Endothelial cell of hepatic sinusoid (primary cell): ENCODE results near the gene DPEP3.
"Not testable (repeated sequence)": the region's sequence is repeated elsewhere in the genome, so short reads cannot be mapped to it uniquely, and the experiment has no call there.

Experiments
- in situ Hi-C: cut with HindIII; loops from 2 replicates; pipeline ENCODE4 v1.10.0; 2017; ENCODE audit warnings: low sequenced_read_pairs

Gene DPEP3

GRCh38 chr16:67995423-67995822 lies 15.1 kb upstream of the DPEP3 start:
- in situ Hi-C loops = no loop called here

DNA sequence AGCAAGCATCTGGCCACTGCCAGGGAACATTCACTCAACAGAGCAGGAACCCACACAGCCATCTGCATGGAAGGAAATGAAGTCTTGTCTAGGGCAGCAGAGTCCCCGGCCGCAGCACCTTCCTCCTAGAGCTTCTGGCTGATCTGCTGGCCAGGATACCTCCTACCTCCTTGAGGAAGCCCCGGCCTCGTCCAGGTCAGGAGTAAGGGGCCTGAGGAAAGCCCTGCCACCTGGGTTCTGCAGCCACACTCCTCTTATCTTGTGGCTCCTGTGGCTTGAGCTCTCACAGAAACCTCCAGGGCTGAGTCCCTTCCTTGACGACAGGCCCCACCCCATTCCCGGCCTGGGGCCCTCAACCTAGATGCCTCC lies 13.7 kb upstream of the DPEP3 start:
- in situ Hi-C loops = not testable (repeated sequence)

- in situ Hi-C loops = no loop called here
Measured at GRCh38 chr16:67993207-67994039, 13.1 kb upstream of the DPEP3 start.

GRCh38 chr16:67992661-67993206 lies 12.4 kb upstream of the DPEP3 start:
- in situ Hi-C loops = no loop called here

- in situ Hi-C loops = no loop called here
Measured at GRCh38 chr16:67990018-67990386, 9.7 kb upstream of the DPEP3 start.

DNA sequence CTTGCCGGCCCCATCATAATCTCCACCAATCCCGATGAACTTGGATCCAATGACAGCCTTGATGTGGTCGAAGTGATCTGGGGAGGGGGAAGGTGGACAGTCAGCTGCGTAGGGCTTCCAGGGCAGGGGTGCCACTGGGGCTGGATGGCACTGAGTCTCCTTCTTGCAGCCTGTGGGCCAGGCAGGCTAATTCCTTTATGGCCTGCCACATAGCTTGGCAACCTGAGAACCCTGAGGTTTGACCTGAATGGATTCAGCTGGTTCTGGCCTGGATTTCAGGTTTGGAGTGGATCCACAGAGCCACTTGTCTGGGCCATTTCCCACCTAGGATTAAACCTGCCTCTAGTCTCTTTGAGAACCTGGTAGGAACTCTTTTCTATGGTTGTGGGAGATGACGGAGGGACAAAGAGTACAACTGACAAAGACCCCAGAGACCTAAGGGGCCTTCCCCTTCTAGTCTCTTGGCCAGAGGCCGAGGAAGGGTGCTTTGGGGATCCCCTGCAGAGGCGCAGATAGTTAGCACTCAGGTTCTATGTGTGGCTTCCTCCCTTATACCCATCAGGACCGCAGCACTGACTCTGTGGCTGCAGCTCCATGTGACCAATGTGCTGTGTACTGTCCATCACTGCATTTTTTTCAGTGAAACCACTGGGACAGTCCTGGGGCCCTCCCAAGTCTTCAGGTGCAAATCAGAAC lies 9.2 kb upstream of the DPEP3 start:
- in situ Hi-C loops = no loop called here

DNA sequence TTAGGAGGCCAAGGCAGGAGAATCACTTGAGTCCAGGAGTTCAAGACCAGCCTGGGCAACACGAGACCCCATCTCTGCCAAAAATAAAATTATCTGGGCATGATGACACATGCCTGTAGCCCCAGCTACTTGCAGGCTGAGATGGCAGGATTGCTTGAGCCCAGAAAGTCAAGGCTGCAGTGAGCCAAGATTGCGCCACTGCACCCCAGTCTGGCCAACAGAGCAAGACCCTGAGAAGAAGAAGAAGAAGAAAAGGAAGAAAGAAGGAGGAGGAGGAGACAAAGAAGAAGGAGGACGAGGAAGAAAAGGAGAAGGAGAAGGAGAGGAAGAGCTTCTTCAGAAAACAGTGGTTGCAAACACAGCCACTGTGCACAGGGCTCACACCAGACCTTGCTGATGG lies 8.4 kb upstream of the DPEP3 start:
- in situ Hi-C loops = no loop called here

DNA sequence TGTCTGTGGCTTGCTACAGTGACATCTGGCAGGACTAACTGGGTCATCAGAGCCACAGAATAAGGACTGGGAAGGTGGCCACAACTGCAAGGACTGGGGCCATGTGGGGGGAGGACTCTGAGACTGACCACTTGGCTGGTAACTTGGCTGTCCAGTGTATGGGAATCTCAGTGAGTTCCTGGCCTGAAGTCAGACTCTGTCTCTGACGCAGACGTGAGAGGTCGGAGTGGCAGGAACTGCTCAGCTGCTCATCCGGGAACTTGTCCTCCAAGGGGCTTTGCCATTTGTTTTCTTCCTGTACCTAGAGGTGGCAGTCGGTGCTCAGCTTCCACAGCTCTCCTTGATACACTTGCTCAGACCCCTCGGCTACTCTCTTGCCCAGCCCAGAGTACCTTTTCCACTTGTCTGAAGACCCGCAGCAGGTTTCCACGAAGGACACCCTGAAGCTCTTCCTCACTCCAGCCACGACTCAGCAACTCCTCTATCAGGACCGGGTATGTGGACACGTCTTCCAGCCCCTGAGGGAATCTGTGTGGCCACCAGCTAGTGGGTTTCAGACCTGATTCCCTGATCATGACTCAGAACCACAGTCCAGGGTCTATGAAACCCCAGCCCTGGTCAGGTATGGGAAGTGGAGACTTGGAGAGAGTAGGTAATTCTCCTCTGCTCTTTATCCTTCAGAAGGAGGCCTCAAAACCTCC lies 7.3 kb upstream of the DPEP3 start:
- in situ Hi-C loops = no loop called here

DNA sequence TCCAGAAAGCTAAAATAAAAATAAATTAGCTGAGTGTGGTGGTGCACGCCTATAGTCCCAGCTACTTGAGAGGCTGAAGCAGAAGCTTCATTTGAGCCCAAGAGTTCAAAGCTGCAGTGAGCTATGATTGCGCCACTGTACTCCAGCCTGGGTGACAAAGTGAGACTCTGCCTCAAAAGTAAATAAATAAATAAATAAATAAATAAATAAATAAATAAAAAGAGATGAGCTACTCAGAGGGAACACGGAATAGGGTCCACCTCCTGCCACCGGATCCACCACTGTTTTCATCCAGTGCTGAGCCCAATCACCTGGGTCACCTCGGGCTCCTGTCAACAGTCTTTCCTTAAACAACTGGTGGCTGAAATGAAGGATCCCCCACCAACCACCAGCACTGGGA lies 6.7 kb upstream of the DPEP3 start:
- in situ Hi-C loops = no loop called here

GRCh38 chr16:67982011-67982696 lies 1.9 kb upstream of the DPEP3 start:
- in situ Hi-C loops = no loop called here

- in situ Hi-C loops = loop anchor here (5.0 kb wide), 1 partner anchor 95 kb away; no protein-coding TSS in a partner anchor
Measured at GRCh38 chr16:67977469-67978227, 2.7 kb downstream of the DPEP3 start.

- in situ Hi-C loops = loop anchor here (5.0 kb wide), 1 partner anchor 95 kb away; no protein-coding TSS in a partner anchor
Measured at GRCh38 chr16:67977005-67977404, 3.3 kb downstream of the DPEP3 start.

GRCh38 chr16:67976205-67976604 lies 4.1 kb downstream of the DPEP3 start:
- in situ Hi-C loops = loop anchor here (5.0 kb wide), 1 partner anchor 96 kb away; no protein-coding TSS in a partner anchor

- in situ Hi-C loops = loop anchor here (5.0 kb wide), 1 partner anchor 97 kb away; no protein-coding TSS in a partner anchor
Measured at GRCh38 chr16:67975321-67976105, 4.8 kb downstream of the DPEP3 start.

DNA sequence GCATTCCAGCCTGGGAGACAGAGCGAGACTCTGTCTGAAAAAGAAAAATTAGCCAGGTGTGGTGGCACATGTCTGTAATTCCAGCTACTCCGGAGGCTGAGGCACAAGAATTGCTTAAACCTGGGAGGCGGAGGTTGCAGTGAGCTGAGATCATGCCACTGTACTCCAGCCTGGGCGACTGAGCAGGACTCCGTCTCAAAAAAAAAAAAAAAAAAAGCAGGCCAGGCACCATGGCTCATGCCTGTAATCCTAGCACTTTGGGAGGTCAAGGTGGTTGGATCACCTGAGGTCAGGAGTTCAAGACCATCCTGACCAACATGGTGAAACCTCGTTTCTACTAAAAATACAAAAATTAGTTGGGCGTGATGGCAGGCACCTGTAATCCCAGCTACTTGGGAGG lies 8.0 kb downstream of the DPEP3 start:
- in situ Hi-C loops = not testable (repeated sequence)

DNA sequence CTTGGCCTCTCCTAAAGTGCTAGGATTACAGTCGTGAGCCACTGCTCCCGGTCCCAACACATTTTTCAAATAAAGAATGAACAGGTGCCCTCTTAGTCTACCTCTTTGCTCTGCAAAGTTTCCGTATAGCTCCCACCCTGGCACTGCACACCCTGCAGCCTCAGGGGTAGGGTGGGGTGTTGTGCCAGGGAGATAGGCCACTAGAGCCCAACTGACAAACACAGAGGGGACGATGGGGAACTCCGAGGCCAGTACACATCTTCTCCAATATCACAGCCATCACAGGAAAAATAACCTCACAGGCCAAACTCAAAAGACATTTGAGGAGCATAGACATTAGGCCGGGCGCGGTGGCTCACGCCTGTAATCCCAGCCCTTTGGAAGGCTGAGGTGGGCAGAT lies 9.2 kb downstream of the DPEP3 start:
- in situ Hi-C loops = no loop called here

GRCh38 chr16:67969254-67970039 lies 10.9 kb downstream of the DPEP3 start:
- in situ Hi-C loops = no loop called here
